ENCODE measurements around the gene NANP. TPM values are rescaled to one million over a fixed set of nuclear protein-coding genes. Genes with fewer than 3 reads are reported as not detected.

Gene NANP
- total RNA-seq, 1 experiment from 2014 or later, result 7.3 TPM

DNA sequence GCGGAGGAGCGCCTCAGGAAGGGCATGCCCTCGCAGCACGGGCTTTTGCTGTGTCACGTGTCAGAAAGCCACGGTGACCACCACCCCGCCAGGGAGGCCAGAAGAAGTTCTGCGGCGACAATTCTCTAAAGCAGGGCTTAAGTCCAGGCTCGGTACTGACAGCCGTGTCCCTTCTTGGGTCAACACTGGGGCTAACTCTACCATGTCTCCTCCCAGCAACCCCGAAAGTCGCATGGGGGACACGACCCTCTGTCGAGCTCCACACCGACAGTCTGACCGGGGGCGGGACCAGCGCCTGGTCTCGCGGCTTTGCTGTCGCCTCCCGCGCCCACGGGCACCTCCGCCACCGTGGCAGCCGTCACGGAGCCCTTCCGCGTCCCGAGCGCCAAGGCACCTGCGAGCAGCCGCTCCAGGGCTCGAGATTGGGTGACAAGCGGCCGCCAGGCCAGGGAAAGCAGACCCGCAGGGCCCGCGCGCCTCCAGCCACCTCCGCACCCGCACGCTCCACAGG, 534 bp downstream of the NANP start:
- Histone ChIP-seq H3K27ac (ENCODE audit: low read depth, low read length) (peak overlapping the region; percentile 98), H3K4me2 (ENCODE audit: low read length) (peak overlapping the region; percentile 89), H3K9me2 (ENCODE audit: insufficient read depth) (no peaks in the 10 kb centered on the region), H3K27me3 (ENCODE audit: insufficient read depth, low read length) (no peaks in the 10 kb centered on the region), H3K9me3 (ENCODE audit: control insufficient read depth in 1 of 2, insufficient read depth in 1 of 2, low read depth in 1 of 2, low read length in 2 of 2) (no peaks in the 10 kb centered on the region), H2AFZ (ENCODE audit: low read depth, low read length, poor library complexity, severe bottlenecking) (no peak overlapping the region), H3K36me3 (ENCODE audit: control insufficient read depth in 1 of 2, insufficient read depth in 2 of 2, low read length in 2 of 2) (0 out of 4 replicates have a peak, but pooled peaks cover 0 to 6% of the 10 kb centered on the region in 2 experiments), H3K4me3 (replicated peaks in 1 of 2; ENCODE audit: low read depth in 1 of 2, low read length in 2 of 2) (peak overlapping the region; percentile 71 to 88), H3K79me2 (ENCODE audit: insufficient read depth, low read length) (peaks cover 66% of the 10 kb centered on the region), H3K4me1 (ENCODE audit: control insufficient read depth in 1 of 2, insufficient read depth in 2 of 2, low read length in 2 of 2) (peaks cover 9 to 23% of the 10 kb centered on the region in 2 experiments; a peak in 3 of 4 replicates), H4K20me1 (ENCODE audit: insufficient read depth) (no peaks in the 10 kb centered on the region), H3K9ac (ENCODE audit: low read length) (peak overlapping the region; percentile 96)
- RAD21 ChIA-PET (ENCODE audit: low non-redundant PET in 1 of 2, low total read pairs in 2 of 2, uncharacterized antibody in 2 of 2, unreplicated experiment in 2 of 2), result no interaction called here
- CTCF ChIA-PET, result no interaction called here
- TF ChIP-seq, protein P1, sequence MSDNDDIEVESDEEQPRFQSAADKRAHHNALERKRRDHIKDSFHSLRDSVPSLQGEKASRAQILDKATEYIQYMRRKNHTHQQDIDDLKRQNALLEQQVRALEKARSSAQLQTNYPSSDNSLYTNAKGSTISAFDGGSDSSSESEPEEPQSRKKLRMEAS (IDR thresholded peaks at IDR 0.05), result peak; percentile 46; the same call in 1 of the 2 replicates
- TF ChIP-seq CEBPB (IDR thresholded peaks at IDR 0.05; ENCODE audit: low read depth) (no peak), TCF7L2 (IDR thresholded peaks at IDR 0.05; ENCODE audit: borderline replicate concordance, extremely low read depth, insufficient read depth, insufficient read length) (no peak)
- ATAC-seq, result peak; percentile 26
- intact Hi-C loops (cut with micrococcal nuclease), result loop anchor here (1.0 kb wide), 1 partner anchor 73 kb away; the partner anchor contains the start of gene ZNF337
- DNase-seq (ENCODE audit: low read depth, low spot score), result peak; percentile 0
- no TSS peak for BruUV-seq (replicated peaks)
- POLR2A ChIA-PET, result no interaction called here

DNA sequence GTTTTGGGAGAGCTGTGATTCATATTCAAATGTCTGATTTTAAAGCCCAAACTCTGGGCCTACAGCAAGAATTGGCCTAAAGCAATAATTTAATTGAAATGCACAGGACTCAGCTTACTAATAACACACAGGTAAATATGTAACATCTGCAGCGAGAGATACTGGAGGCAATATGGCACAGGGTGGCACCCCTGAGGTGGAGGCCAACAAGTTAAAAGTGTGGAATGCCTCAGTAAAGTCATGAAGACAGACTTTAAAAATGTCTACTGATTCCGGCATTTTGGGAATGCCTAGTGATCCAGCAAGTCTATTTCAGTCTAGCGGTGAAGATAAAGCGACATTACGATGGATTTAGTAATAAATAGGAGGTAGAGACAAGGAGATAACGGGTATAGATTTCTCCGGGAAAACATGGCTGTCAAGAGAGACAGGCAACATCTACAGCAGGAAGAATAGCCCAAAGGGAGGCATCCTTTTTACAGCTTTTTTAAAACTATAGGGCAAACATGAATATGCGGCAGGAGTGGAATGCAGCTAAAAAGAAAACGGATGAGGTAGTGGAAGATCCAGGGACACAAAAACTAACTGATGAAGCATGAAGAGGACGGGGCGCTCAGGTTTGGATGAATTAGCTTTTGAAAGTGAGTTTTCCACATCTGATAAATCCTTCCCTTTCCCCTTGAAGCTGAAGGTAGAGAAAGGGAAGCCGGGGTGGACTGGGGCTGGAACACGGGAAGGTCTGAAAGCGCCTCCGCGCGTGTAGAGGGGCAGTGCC, 1.2 kb downstream of the NANP start:
- H3K36me3 ChIP-seq (ENCODE audit: control insufficient read depth in 1 of 2, insufficient read depth in 2 of 2, low read length in 2 of 2), result 0 out of 4 replicates have a peak, but pooled peaks cover 0 to 6% of the 10 kb centered on the region in 2 experiments
- ChIA-PET RAD21 (ENCODE audit: low non-redundant PET in 1 of 2, low total read pairs in 2 of 2, uncharacterized antibody in 2 of 2, unreplicated experiment in 2 of 2) (no interaction called here), POLR2A (no interaction called here), CTCF (no interaction called here)
- no peaks in the 10 kb centered on the region for H3K9me2 ChIP-seq (ENCODE audit: insufficient read depth)
- no peaks in the 10 kb centered on the region for H3K9me3 ChIP-seq (ENCODE audit: control insufficient read depth in 1 of 2, insufficient read depth in 1 of 2, low read depth in 1 of 2, low read length in 2 of 2)
- ATAC-seq, result no peak
- no peaks in the 10 kb centered on the region for H3K27me3 ChIP-seq (ENCODE audit: insufficient read depth, low read length)
- H3K4me2 ChIP-seq (ENCODE audit: low read length), result peak overlapping the region; percentile 89
- H3K79me2 ChIP-seq (ENCODE audit: insufficient read depth, low read length), result peaks cover 73% of the 10 kb centered on the region
- no peak for DNase-seq (ENCODE audit: low read depth, low spot score)
- intact Hi-C loops (cut with micrococcal nuclease), result loop anchor here (1.0 kb wide), 1 partner anchor 74 kb away; the partner anchor contains the start of gene ZNF337
- peak overlapping the region; percentile 96 for H3K9ac ChIP-seq (ENCODE audit: low read length)
- peak overlapping the region; percentile 98 for H3K27ac ChIP-seq (ENCODE audit: low read depth, low read length)
- TF ChIP-seq EGR1 (IDR thresholded peaks at IDR 0.05; ENCODE audit: low read depth), result no peak
- TF ChIP-seq EZH2phosphoT487 (IDR thresholded peaks at IDR 0.05; ENCODE audit: borderline replicate concordance), result no peak
- no peak for TF ChIP-seq ZNF274 (IDR thresholded peaks at IDR 0.05; ENCODE audit: low read depth, low read length)
- TF ChIP-seq JUND (IDR thresholded peaks at IDR 0.05), result no peak
- TF ChIP-seq, protein P2, sequence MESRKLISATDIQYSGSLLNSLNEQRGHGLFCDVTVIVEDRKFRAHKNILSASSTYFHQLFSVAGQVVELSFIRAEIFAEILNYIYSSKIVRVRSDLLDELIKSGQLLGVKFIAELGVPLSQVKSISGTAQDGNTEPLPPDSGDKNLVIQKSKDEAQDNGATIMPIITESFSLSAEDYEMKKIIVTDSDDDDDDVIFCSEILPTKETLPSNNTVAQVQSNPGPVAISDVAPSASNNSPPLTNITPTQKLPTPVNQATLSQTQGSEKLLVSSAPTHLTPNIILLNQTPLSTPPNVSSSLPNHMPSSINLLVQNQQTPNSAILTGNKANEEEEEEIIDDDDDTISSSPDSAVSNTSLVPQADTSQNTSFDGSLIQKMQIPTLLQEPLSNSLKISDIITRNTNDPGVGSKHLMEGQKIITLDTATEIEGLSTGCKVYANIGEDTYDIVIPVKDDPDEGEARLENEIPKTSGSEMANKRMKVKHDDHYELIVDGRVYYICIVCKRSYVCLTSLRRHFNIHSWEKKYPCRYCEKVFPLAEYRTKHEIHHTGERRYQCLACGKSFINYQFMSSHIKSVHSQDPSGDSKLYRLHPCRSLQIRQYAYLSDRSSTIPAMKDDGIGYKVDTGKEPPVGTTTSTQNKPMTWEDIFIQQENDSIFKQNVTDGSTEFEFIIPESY (IDR thresholded peaks at IDR 0.05; ENCODE audit: extremely low read depth, insufficient replicate concordance, low read length), result no peak
- no peak for TF ChIP-seq RAD21 (IDR thresholded peaks at IDR 0.05; ENCODE audit: low read depth)
- H2AFZ ChIP-seq (ENCODE audit: low read depth, low read length, poor library complexity, severe bottlenecking), result no peak overlapping the region
- BruUV-seq (replicated peaks), result TSS peak; percentile 44
- H3K4me1 ChIP-seq (ENCODE audit: control insufficient read depth in 1 of 2, insufficient read depth in 2 of 2, low read length in 2 of 2), result peaks cover 9 to 23% of the 10 kb centered on the region in 2 experiments; a peak in 3 of 4 replicates
- peak overlapping the region; percentile 71 to 88 for H3K4me3 ChIP-seq (replicated peaks in 1 of 2; ENCODE audit: low read depth in 1 of 2, low read length in 2 of 2)
- no peaks in the 10 kb centered on the region for H4K20me1 ChIP-seq (ENCODE audit: insufficient read depth)
